GM21529 (cell line): ENCODE results near the gene NDFIP1.

ENCODE experiments used
- ATAC-seq: cut with Tn5 transposase; IDR thresholded peaks from one replicate; pipeline ENCODE4 v1.9.1; 2021; ENCODE audit not compliant: unreplicated experiment

NDFIP1 gene

GRCh38 chr5:142117579-142118151, 9.1 kb downstream of the NDFIP1 start:
- no peak for ATAC-seq

GRCh38 chr5:142118155-142118686, 9.6 kb downstream of the NDFIP1 start:
- no peak for ATAC-seq

GRCh38 chr5:142119051-142119625, 10.6 kb downstream of the NDFIP1 start:
- ATAC-seq = no peak

GRCh38 chr5:142120247-142120935, 11.8 kb downstream of the NDFIP1 start:
- ATAC-seq = no peak

GRCh38 chr5:142122121-142122520, 13.5 kb downstream of the NDFIP1 start:
- no peak for ATAC-seq

GRCh38 chr5:142125378-142125777, 16.8 kb downstream of the NDFIP1 start:
- no peak for ATAC-seq

- no peak for ATAC-seq
Measured at GRCh38 chr5:142125963-142126362, 17.4 kb downstream of the NDFIP1 start.

GRCh38 chr5:142128675-142129208, 20.2 kb downstream of the NDFIP1 start:
- ATAC-seq = no peak

GRCh38 chr5:142129446-142130066, 21.0 kb downstream of the NDFIP1 start:
- ATAC-seq = no peak

- ATAC-seq = no peak
Measured at GRCh38 chr5:142131394-142131793, 22.8 kb downstream of the NDFIP1 start.

- no peak for ATAC-seq
Measured at GRCh38 chr5:142132916-142133315, 24.3 kb downstream of the NDFIP1 start.

- no peak for ATAC-seq
Measured at GRCh38 chr5:142133330-142134206, 25.0 kb downstream of the NDFIP1 start.

GRCh38 chr5:142134331-142135010, 25.9 kb downstream of the NDFIP1 start:
- no peak for ATAC-seq

GRCh38 chr5:142141463-142141862, 32.9 kb downstream of the NDFIP1 start:
- no peak for ATAC-seq

- no peak for ATAC-seq
Measured at GRCh38 chr5:142143878-142144277, 35.3 kb downstream of the NDFIP1 start.

GRCh38 chr5:142145106-142145900, 36.7 kb downstream of the NDFIP1 start:
- peak; percentile 84 for ATAC-seq

GRCh38 chr5:142149363-142149762, 40.8 kb downstream of the NDFIP1 start:
- ATAC-seq = no peak

GRCh38 chr5:142150431-142150830, 41.9 kb downstream of the NDFIP1 start:
- no peak for ATAC-seq
